Neuron (in vitro differentiated cells): ENCODE results near the gene PABPC5.

ENCODE experiments used
- H2AFZ ChIP-seq: one replicate; pipeline ENCODE4 v1.6.1; 2013; ENCODE audit warnings: low read depth, mild to moderate bottlenecking, inconsistent platforms, low read length, moderate library complexity
- H3K27me3 ChIP-seq: one replicate; pipeline ENCODE4 v1.6.1; 2013; ENCODE audit warnings: low read length; ENCODE audit not compliant: insufficient read depth
- H3K36me3 ChIP-seq: one replicate; pipeline ENCODE4 v1.6.1; 2013; ENCODE audit warnings: low read length; ENCODE audit not compliant: insufficient read depth
- H3K4me1 ChIP-seq: one replicate; pipeline ENCODE4 v1.6.1; 2013; ENCODE audit warnings: low read length; ENCODE audit not compliant: insufficient read depth
- H3K4me3 ChIP-seq: 2 replicates; pipeline ENCODE4 v1.5.1; 2013; ENCODE audit warnings: mild to moderate bottlenecking, low read length, moderate library complexity
- H3K9me3 ChIP-seq: one replicate; pipeline ENCODE4 v1.6.1; 2013; ENCODE audit warnings: low read length

PABPC5 gene

DNA sequence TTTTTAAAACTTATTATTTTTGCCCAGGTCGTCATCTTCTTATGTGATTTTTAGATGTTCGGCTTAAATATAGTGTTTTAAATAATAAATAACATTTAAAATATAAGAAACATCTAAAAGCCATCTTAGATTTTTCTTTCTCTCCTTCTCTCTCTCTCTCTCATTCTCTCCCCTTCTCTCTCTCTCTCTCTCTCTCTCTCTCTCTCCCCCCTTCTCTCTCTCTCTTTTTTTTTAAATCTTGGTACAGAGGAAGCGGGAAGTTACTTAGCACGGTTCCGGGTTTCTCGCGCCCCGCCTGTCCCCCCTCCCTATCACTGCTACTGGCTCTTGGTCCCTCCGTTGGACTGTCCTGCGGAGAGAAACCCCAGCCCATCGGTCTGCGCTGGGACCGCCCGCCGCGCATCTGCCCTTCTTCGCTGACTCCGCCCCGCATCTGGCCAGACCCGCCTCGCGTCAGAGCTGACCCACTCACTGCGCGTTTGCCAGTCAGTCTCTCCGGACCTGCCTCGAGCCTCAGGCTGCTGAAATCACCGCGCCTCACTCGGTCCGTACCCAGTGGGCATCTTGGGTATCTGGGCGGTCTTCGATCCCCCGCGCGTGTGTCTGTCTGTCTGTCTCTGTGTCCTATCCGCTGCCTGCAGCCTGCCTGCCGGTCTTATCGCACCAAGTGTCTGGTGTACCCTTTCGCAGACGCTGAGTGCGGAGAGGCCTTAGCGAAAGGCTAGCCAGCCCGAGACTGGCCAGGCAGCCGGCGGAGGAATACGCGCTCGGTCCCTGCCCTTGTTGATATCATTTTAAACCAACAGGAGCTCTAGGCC lies at the start of gene PABPC5:
TSS of gene PABPC5 (plus strand) at position 489 of the 818 bp plus-strand sequence. CDS start 739 bp downstream, outside the sequence.
- H3K4me3 ChIP-seq: peak within 1 kb of the TSS; percentile 59
- no peaks in the 10 kb centered on the region for H3K9me3 ChIP-seq
- peaks cover 9% of the 10 kb centered on the region for H3K4me1 ChIP-seq
- H3K36me3 ChIP-seq: no peaks in the 10 kb centered on the region
- peak within 1 kb of the TSS; percentile 4 for H2AFZ ChIP-seq
- H3K27me3 ChIP-seq: no peaks in the 10 kb centered on the region

- no peaks in the 10 kb centered on the region for H3K27me3 ChIP-seq
- H3K4me3 ChIP-seq: no peak overlapping the region
- H2AFZ ChIP-seq: no peak overlapping the region
- no peaks in the 10 kb centered on the region for H3K36me3 ChIP-seq
- H3K9me3 ChIP-seq: no peaks in the 10 kb centered on the region
- no peaks in the 10 kb centered on the region for H3K4me1 ChIP-seq
Observed at GRCh38 chrX:91389026-91389425, 45.6 kb upstream of the PABPC5 start.

- Histone ChIP-seq H3K27me3 (no peaks in the 10 kb centered on the region), H2AFZ (no peak overlapping the region), H3K36me3 (no peaks in the 10 kb centered on the region), H3K4me1 (no peaks in the 10 kb centered on the region), H3K4me3 (no peak overlapping the region), H3K9me3 (no peaks in the 10 kb centered on the region)
Observed at GRCh38 chrX:91414713-91415112, 19.9 kb upstream of the PABPC5 start.

DNA sequence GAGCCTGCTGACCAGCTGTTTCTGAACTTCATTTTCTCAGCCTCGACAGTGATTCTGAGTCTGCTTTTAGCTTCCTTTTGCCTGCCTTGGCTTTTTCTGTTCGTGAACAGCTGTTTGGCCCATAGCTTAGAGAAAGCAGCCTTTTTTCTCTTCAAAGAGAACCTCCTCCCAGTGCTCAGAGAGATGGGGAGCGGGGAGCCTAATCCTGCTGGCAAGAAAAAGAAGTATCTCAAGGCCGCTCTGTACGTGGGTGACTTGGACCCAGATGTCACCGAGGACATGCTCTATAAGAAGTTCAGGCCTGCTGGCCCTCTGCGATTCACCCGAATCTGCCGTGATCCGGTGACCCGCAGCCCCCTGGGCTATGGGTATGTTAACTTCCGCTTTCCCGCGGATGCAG lies 756 bp downstream of the PABPC5 start:
- Histone ChIP-seq H2AFZ (peak overlapping the region; percentile 4), H3K27me3 (no peaks in the 10 kb centered on the region), H3K36me3 (no peaks in the 10 kb centered on the region), H3K9me3 (no peaks in the 10 kb centered on the region), H3K4me1 (peaks cover 9% of the 10 kb centered on the region), H3K4me3 (peak overlapping the region; percentile 59)
